HG03175 (cell line): Measurements from ENCODE around the gene ACSL5.

ENCODE experiments used
- ATAC-seq: cut with Tn5 transposase; IDR thresholded peaks from one replicate; pipeline ENCODE4 v1.9.1; 2021; ENCODE audit warnings: mild to moderate bottlenecking, moderate library complexity; ENCODE audit not compliant: unreplicated experiment

Gene ACSL5

DNA sequence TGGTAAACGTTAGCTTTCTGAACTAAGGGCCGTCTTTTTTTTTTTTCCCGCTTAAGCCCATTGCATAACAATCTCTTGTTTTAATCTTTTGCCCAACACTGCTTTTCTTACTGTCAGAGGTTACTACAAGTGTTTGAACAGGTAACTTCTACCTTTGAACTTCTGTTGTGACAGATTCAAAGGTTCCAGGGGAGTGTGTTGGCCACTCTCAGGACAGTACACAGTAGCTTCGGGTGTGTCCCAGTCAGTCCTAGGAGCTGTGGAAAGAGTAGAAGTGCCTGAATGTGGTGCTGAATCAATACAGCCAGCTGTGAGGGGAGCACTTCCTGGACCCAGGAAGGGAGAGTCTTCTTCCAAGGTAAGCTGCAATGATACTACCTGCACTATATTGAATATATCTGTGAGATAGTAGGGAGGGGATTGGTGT lies at the start of gene ACSL5:
TSS of gene ACSL5 (plus strand) at position 205 of the 427 bp plus-strand sequence. CDS start 20,831 bp downstream, outside the sequence.
- no peak for ATAC-seq

GRCh38 chr10:112327678-112328077 lies 46.2 kb upstream of the ACSL5 start:
- ATAC-seq = no peak

DNA sequence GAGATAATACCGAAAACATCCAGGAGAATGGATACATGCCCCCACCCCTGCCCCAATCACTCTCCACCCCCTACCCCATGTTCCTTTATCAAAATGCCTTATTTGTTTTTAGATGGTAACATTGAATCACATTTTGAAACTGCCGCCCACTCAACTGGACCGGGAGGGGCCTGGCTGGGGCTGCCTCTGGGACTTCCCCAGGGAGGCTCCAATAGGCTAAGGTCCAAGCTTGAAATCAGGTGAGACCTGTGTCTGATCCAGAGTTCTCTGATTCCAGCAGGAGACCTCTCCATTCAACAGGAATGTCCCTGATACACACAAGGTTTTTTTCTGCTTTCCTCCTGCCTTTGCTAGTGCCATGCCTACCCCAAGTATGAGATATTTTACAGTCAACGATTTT lies 43.8 kb upstream of the ACSL5 start:
- ATAC-seq = no peak

DNA sequence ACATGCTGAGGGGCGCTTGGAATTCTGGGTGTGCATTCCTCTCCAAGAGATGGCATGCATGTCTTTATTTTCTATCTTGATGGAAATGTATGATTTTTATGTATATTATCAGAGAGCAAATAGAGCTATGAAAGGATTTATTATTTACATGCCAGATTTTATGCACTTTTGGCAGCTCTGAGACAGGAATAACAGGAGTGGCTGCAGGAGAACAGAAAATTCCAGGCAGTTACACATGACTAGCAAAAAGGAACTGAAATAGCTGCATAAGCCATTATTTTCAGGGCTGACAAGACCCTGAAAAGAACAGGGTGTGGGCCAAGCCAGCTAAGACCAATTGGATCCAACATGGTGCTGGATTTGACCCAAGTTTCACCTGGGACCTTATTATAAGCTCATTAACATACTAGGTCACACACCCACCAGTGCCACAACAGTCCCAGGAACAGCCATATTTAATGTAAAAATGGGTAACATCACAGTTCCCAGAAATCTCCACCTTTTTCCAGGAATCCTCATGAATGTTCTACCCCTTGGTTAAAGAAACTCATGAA lies 43.2 kb upstream of the ACSL5 start:
- no peak for ATAC-seq

DNA sequence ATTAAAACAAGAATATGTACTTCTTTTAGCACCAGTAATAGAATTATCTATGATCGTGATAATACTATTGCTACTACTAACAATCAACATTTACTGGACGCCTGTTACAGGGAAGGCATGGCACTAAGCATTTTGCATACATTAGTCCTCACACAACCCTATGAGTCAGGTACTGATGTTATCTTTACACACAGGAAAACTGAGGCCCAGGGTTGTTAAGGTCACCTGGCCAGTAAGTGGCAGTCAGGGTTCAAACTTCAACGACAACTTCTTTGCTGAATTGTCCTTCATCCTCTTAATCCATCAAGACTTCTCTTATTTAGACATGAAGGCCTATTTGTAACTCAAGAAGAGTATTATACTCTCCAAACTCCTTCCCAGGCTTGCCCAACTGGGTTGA lies 41.9 kb upstream of the ACSL5 start:
- ATAC-seq = no peak

DNA sequence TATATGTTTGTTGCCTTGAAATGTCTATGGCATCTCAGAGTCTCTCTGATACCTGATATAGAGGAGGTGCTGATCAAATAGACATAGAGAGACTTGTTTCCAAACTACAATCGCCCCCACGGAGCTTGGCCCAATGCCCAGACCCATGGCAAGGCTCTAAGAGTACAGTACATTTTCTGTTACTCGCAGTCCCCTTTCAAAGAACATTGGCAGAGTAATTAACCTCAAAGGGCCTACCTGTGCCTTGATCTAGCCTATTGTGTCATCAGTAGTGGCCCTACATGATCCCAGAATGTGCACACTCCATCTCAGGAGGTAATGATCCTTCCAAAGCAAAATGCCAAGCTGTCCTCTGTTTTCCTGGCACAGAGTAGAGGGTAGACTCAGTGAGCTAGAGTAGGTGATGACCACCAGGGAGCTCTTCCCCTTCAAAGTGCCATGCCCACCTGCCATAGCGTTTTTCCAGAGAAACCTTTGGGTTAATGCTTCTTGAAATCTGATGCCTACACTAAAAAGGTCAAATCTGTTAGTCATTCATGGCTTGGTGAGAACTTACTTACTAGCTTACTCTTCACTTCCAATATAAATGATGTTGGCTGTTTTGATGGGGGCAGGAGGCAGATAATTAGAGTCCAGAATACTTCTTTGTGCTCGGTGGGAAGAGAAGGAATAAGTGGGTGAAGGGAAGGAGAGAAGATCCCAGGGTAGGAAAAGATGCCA lies 41.2 kb upstream of the ACSL5 start:
- ATAC-seq = no peak

GRCh38 chr10:112333452-112333851 lies 40.5 kb upstream of the ACSL5 start:
- no peak for ATAC-seq

DNA sequence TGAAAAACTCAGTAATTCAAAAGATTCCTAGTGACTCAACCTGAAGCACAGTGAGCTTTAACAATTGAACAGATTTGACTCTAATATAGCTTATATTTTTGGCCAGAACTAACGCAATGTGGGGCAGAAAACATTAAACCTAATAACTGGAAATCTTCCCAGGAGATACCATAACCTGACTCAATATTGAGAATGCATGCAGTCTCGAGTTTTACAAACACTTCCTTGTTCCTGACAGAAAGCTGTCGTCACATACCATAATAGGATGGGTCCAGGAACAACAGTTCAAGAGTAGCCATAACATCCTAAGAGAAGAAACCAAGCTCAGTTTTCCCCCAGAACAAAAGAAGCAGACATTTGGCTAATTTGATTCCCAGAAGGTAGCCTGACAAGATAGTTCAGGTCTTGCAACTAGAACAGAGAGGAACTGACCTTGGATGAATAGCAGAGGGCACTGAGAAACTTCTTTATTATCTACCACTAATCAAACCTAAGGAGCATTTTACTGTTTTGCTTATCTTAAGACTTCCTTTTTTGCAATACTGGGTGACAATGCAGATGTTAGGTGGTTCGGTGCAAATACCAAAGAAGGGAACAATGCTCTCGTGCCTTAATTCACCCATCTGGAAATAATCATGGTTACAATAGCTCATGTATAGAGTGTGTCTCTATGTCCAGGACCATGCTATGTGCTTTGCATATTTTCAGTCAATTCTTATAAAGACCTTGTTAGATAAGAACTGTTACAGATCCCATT lies 38.6 kb upstream of the ACSL5 start:
- ATAC-seq = no peak

DNA sequence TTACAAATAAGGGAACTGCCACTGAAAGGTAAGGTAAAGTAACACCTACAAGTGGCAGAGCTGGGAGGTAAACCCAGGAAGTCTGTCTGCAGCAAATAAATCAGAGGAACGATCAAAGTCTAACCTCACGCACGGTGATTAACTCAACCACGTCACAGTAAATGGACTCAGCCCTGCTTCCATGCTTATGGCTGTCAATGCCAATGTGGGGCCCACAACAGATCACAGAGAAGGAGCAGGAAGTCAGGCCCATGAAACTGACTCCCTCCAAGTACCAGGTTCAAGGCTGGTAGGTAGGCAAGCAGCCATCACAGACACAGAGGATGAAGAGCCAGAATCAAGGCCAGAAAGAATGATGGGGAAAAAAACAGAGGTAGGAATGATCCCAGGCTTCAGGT lies 38.0 kb upstream of the ACSL5 start:
- ATAC-seq = no peak

GRCh38 chr10:112336556-112337201 lies 37.2 kb upstream of the ACSL5 start:
- no peak for ATAC-seq

- ATAC-seq = no peak
These were observed 35.0 kb upstream of the ACSL5 start for GRCh38 chr10:112338957-112339356.

DNA sequence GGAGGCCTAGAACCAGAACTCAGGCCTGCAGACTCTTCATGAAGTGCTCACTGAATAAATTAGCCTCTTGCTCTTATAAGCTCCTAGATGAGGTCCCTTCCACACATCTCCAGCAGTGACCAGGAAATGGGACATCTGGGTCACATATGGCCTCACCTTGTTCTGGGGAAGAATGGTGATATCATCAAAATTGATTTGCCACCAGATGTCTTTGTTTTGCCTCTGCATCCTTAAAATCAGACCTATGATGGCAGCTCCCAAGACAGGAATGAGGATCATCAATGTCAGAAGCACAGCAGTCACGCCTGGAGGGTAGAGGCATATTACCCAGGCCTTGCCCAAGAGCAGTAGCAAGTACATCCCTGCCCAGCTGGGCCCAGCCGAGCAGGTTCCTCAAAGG lies 33.3 kb upstream of the ACSL5 start:
- ATAC-seq = no peak

- ATAC-seq = no peak
These were observed 30.7 kb upstream of the ACSL5 start for GRCh38 chr10:112343056-112343806.

DNA sequence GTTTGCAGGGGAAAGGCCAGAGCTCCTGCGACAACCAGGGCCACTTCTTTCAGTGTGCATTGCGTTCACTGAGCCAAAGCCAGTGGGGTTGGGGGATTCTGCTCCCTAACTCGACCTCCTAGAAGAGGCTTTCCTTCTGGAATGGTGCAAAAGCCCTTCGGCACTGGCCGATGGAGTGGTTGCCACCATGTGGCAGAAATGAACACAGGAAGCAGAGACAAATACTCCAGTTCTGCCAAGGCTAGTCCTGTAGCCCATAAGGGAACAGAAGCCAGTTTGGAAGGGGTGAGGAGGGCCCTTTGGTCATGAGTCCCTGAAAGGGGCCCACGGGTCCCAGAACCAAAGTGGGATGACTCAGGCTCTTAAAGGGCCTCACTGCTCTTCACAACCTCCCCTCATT lies 29.7 kb upstream of the ACSL5 start:
- no peak for ATAC-seq

DNA sequence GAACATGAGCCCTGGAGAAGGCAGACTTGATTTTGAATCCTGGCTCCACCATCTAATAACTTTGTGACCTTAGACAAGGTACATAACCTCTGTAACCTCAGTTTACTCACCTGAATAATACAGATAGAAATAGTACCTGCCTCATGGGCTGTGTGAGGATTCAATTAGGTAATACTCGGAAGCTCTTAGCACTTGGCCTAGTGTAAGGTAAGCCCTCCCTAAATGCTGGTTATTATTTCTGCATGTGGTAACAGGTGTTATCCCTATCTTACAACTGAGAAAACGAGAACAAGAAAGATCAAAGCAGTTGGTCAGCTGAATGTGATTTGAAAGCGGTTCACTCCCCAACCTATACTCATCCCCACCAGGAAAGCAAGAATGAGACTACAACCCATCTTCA lies 28.7 kb upstream of the ACSL5 start:
- ATAC-seq = no peak

DNA sequence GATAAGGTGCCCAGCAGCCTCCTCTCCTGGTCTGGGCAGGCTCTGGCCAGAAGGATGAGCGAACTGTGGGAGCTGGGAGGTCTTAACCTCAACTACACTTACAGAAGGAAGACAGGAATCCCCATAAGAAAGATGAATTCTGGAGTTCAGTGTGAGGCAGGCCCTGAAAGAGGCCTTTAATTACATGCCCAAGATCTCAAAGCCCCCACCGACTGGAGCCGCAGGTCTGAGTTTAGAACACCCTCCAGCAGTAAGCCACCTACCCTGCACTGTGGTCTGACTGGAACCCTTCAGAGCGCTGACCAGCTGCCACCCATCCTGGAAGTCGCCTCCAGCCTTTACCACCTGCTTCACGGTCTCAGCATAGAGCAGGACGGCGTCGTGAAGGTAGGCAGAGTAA lies 28.2 kb upstream of the ACSL5 start:
- no peak for ATAC-seq

- ATAC-seq = no peak
These were observed 27.1 kb upstream of the ACSL5 start for GRCh38 chr10:112346774-112347173.

DNA sequence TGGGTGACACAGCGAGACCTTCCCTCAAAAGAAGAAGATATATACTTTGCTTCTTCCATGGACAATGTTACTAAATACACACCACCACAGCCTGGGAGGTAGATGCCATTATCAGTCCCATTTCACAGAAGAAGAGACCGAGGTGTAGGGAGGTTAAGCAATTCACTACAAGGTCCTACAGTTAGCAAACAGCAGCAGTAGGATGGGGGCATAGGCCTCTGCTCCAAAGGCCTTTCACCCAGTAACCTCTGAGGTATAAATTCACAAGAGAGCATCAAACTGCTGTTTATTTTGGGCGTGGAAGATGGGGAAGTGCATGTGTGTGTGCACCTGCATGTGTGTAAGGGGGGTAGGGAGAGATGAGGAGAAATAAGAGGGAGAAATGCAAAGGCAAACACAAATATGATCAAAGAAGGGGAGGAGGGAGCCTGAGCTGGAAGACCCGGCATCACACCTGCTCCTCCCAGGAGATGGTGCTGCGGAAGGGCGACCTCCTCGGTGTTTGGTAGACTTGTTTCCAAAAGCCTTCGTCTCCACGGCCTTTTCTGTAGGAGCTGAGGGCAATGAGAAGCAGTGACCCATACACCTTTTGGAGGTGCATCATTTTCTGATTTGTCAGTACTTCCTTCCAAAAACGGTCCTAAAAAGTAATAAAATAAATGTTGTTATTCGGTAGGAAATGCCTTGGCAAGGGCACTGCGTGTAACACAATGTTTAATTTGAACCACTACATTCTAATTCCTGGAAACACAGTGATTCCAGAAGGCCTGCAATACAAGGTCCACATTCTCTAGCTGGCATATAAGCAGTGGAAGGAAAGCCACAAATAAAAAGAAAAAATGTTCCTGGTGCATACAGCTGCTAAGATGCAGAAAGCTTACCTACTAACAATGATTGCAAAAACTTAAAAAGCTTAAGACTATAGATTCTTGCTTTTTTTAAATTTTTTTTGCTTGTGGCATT lies 25.9 kb upstream of the ACSL5 start:
- ATAC-seq = no peak

DNA sequence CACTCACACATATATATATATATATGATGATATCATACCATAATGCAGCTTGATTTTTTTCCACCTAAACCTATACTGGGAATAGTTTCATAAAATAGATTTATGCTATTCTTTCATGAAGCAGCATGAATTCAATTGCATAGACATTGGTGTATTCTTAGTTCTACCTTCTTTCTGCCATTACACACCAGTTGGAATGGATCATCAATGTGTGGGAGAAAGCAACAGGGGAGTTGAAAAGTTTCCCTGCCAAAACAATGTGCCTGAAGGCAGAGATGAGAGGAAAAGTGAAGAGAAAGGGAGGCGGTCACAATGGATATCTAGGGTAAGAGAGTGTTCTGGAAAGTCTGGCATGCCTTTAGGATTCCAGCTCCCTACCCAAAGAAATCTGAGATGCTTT lies 25.2 kb upstream of the ACSL5 start:
- ATAC-seq = no peak
